Measurements from ENCODE around the gene TRPV2.
A peak's percentile ranks its signal among the peaks of the same experiment; 100 is the strongest.
"Not testable (repeated sequence)": the region's sequence is repeated elsewhere in the genome, so short reads cannot be mapped to it uniquely, and the experiment has no call there.

Gene TRPV2

GRCh38 chr17:16452268-16452667 lies 36.9 kb downstream of the TRPV2 start:
- DNase-seq (ENCODE audit: insufficient read length, low spot score); FAIRE-seq: not testable (repeated sequence)

DNA sequence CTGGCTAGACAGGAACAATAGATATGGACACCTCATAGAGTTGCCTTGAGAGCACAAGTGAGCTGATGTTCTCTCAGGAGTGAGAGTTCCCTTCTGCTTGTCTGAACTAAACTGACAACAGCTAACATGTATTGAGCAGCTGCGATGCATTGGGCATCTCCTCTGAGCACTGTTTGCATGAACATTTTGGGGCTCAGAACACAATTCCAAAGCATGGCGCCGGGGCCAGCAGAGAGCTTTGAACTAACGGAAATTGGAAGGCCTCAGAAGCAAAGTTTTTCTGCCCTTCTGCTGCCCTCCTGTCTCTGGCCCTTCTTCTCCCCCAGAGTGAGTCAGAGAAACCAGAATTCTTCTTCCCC lies 38.1 kb downstream of the TRPV2 start:
- no peak for FAIRE-seq
- no peak for DNase-seq (ENCODE audit: insufficient read length, low spot score)

DNA sequence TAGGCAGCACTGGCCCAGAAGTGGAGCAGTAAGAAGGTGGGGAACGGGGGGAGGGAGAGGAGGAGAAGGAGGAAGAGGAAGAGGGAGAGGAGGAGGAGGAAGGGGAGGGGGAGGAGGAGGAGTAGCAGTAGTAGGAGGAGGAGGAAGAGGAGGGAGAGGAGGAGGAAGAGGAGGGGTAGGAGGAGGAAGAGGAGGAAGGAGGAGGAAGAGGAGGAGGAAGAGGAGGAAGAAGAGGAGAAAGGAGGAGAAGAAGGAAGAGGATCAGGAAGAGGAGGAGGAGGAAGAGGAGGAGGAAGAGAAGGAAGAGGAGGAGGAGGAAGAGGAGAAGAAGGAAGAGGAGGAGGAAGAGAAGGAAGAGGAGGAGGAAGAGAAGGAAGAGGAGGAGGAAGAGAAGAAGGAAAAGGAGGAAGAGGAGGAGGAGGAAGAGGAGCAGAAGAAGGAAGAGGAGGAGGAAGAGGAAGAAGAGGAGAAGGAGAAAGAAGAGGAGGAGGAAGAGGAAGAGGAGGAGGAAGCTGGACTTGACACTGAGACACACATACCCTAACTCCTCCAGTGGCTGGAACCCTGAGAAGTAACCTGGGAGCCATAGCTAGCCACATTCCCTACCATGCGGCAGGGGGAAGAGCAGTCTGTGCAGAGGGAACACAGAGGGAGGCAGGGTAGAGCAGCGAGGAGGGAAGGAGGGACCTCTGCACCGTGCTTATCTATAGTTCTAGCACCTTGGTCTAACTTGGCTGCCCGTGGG lies 40.8 kb downstream of the TRPV2 start:
- FAIRE-seq (peak; percentile 70), DNase-seq (ENCODE audit: insufficient read length, low spot score) (no peak)

DNA sequence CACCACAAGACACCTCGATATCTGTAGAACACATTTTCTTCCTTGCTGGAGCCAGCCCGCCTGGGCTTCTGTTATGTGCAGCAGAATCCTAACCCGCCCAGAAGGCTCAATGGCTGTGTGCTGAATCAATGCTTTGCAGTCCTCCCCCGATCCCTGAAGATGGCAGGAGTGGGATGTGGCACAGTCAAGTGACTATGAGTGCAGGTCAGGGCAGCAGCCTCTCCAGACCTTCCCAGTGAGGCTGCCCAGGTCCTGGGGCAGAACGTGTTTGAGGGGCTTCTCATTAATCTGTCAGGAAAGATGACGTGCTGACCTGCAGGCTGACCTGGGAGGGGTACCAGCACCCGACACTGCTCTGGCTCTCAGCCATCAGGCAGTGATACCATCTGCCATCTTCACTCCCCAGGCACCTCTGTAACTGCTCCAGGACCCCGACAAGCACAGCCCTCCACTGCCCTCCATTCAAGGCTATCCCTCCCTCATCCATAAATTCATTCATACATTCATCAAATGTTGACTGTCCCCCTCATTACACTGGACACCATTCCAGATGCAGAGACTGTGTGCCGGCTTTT lies 41.5 kb downstream of the TRPV2 start:
- DNase-seq (ENCODE audit: insufficient read length, low spot score) = no peak
- FAIRE-seq = peak; percentile 58

GRCh38 chr17:16459271-16459670 lies 43.9 kb downstream of the TRPV2 start:
- FAIRE-seq = no peak

GRCh38 chr17:16459855-16460550 lies 44.6 kb downstream of the TRPV2 start:
- peak; percentile 48 for DNase-seq (ENCODE audit: insufficient read length, low spot score)
- peak; percentile 88 for FAIRE-seq

More at GRCh38 chr17:16459271-16459670, 43.9 kb downstream of the TRPV2 start:
- DNase-seq (ENCODE audit: insufficient read length, low spot score) = no peak

GRCh38 chr17:16460796-16461605 lies 45.6 kb downstream of the TRPV2 start:
- no peak for DNase-seq (ENCODE audit: insufficient read length, low spot score)
- no peak for FAIRE-seq

DNA sequence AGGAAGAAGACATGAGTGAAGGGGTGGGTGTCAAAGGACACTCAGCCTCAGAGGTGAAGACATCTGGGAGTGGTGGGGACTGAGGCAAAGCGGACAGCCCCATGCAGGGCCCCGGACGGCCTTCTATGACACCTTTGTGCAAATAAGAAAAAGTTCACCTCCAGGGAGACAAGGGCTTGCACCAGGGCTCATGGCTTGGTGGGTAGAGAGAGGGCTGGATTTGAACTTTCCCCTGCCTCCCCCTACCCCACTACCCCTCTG lies 46.2 kb downstream of the TRPV2 start:
- DNase-seq (ENCODE audit: insufficient read length, low spot score) = no peak
- FAIRE-seq = no peak

DNA sequence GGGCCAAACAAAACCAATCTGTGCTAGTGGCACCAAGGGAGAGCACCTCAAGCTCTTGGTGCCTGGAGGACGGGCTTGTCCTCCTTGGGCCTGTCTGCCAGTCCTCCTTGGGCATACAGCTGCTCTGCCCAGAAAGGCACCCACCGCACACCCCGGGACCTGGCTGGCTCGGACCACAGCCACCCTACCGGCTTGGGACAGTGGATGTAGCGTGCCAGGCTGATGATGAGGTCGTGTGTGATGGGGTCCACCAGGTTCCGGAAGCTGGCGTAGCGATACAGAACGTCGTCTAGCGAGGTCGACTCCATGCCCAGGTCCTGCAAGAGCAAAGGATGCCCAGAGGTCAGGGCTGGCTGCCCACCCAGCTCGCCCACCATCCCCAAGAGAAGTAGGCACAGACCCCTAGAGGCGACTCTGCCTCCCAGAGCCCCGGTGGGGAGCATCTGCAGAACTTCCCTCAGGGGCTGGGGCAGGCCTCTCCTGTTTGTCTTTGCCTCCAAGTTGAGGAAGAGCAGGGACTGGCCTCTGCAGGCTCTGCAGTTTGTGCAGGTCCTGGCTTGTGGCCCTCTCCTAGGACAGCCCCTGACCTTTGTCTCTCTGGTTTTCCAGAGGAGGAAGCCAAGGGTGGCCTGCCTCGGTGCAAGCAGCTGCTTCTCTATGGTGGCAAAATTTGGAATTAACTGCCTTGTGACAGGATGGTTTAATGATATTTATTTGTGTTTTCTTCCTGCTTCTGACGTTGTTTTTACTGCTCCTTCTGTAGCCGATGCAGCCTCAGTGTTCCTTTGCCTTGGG lies 46.9 kb downstream of the TRPV2 start:
- FAIRE-seq = no peak
- no peak for DNase-seq (ENCODE audit: insufficient read length, low spot score)

DNA sequence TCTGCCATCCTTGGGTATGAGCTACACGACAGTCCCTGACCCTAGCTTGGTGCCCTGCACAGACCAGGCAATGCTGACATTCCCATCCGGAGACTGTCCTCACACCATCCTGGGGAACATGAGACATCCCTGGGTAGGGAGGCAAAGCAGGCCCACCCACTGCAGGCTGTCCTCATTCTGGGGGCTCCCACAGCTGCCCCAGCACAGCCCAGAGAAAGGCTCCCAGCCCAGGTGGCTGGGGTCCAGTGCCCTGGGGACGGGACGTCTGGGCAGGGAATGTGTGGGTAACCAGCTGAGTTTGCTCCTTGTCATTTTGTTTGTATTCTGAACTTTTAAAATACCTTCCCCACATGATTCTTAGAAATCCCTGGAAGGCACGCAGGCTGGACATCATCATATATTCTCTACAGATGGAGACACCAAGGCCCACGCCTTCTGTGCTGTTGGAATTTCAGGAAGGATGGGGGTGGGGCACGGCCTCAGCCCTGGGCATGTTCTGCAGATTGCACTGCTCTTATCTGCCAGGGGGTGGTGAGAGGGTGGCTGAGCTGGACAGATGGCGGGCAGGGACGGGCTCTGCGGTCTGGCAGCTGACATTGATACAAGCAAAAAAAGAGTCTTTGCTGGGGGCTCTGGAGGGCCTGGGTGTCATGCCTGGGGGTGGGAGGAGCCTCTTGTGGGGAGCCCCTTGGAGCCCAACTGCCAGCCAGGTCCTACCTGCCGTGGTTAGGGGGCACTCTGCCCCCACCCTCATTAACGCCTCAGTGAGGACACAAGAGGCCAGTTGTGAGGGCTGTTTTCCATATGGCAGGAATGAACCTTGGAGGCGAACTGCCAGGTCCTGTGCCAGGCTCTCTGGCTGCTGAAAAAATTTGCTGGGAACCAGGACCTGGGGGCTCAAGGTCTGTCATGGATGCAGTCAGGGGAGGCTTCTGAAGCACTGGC lies 48.3 kb downstream of the TRPV2 start:
- DNase-seq (ENCODE audit: insufficient read length, low spot score) (no peak), FAIRE-seq (peak; percentile 71)

DNA sequence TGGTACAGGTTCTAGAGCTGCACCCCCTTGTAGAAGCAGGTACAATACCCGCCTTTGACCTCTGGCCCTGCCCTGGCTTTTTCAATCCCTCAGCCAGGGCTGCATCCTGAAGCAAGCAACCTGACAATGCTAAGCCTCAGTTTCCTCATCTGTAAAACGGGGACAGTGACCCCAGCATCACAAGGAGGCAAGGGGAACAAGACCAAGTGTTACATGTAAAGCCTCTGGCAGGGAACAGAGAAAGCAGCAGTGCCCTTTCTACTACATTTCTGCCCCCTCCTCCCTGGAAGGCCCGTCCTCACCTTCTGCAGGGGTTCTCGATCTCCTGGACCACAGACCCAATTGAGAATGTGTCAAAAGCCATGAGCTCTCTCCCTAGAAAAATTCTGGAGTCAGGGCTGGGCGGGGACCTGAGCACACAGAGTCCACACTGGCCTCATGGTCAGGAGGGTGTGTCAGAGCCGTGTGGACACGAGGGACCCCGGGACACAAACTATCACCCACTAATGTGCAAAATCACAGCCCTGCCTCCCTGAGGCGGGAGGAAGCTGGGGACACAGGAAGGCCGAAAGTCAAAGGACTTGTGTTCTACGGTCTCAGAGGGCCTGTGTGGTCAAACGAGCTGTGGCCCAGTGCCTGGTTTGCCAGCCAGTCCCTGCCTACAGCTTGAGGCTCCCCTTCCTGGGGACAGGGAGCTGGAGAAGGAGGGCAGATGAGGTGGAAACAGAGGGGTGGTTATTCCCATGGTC lies 49.1 kb downstream of the TRPV2 start:
- no peak for DNase-seq (ENCODE audit: insufficient read length, low spot score)
- no peak for FAIRE-seq

DNA sequence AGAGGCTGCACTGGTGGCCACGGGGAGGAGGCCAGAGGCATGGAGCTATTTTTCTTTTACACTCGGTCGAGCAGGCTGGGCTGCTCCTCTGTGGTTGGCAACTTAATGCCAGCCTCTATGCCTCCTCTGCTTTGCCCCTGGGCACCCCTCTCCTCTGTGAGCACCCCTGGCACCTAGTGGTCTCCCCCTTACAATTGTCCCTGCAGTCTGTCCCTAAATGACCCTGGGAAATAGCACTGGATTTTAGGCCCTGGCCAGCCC lies 49.6 kb downstream of the TRPV2 start:
- no peak for DNase-seq (ENCODE audit: insufficient read length, low spot score)

DNA sequence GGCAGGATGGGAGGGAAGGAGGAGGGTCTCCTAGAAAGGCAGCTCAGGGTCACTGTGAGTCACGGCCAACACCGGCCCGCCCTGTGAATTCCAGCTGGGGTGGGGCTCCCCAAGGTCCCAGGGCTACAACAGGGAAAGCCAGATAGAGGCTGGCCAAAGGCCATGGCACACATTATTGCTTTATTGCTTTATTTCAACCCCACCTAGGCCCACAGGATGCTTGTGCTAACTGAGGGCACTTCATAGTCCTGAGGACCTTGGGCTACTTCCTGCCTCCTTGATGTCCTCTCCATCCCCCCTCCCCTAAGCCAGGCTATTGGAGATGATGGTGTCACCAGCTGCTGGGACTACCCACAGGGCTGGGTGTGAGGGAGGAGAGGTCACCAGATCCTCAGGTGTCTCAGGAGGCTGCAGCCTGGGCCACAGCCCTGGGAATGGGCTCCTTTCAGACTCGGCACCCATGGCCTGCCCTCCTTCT lies 50.5 kb downstream of the TRPV2 start:
- FAIRE-seq = no peak

More for the DNA sequence above, 49.6 kb downstream of the TRPV2 start:
- FAIRE-seq = peak; percentile 9

DNA sequence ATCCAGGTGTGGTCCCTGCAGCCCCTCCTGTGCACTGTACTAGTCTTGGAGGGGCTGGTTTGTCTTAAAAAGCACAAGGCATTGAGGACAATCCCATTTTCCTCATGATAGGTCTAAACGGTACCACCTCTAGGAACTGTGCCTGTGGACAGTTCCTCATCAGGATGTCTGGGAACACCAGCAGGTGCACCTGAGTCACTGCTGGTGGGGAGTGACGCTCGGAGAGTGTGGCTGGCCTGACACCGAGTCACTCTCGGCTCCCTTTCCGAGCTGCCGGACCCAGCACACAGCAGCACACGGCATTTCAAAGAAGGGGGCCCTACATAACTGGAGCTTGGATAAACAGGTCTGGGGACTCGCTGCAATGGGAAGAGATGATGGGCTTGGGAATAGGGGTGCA lies 51.0 kb downstream of the TRPV2 start:
- peak; percentile 63 for FAIRE-seq

More for the DNA sequence above, 50.5 kb downstream of the TRPV2 start:
- no peak for DNase-seq (ENCODE audit: insufficient read length, low spot score)

DNA sequence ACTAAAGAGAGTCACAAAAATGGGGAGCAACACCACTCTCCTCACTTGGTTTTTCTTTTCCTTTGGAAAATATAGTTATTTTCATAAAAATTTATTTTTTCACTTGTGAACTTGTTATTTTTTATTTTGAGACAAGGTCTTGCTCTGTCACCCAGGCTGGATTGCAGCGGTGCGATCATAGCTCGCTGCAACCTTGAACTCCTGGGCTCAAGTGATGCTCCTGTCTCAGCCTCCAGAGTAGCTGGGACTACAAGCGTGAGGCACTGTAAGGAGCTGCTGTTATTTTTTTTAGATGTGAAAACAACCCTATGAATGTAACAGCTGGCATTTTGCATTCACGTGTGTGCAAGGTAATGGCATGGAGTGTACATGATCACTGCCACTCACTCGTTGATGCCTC lies 51.7 kb downstream of the TRPV2 start:
- DNase-seq (ENCODE audit: insufficient read length, low spot score) (no peak), FAIRE-seq (peak; percentile 74)

More for the DNA sequence above, 51.0 kb downstream of the TRPV2 start:
- no peak for DNase-seq (ENCODE audit: insufficient read length, low spot score)

GRCh38 chr17:16467886-16468285 lies 52.5 kb downstream of the TRPV2 start:
- DNase-seq (ENCODE audit: insufficient read length, low spot score) = no peak
- no peak for FAIRE-seq

GRCh38 chr17:16468428-16468992 lies 53.1 kb downstream of the TRPV2 start:
- FAIRE-seq = peak; percentile 63
- DNase-seq (ENCODE audit: insufficient read length, low spot score) = no peak

DNA sequence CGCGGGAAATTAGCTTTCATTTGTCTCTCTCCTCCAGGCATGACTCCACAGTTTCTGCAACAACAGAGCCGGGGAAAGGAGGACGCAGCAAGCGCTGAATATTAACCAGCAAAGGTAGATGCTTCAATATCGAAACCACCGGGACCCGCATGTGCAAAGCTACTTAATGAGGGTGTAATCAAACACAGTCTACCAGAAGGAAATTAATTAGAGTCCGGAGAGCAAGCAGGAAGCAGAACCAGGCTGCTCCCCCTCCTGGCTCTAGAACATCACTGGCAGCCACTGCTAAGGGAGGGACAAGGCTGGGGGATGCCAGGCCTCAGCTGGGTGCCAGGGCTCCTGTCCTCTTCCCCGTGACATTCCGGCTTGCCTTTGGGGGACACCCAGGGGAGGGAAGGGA lies 54.9 kb downstream of the TRPV2 start:
- DNase-seq (ENCODE audit: insufficient read length, low spot score) (no peak), FAIRE-seq (no peak)
